Measurements from ENCODE around the gene SNUPN. TPM values are rescaled to one million over a fixed set of nuclear protein-coding genes. Genes with fewer than 3 reads are reported as not detected.

The SNUPN gene
- total RNA-seq, 2 donors from 2014 or later, result 17.2 to 26.4 TPM

GRCh38 chr15:75606026-75606425 lies 19.5 kb downstream of the SNUPN start:
- TF ChIP-seq CTCF (conservative IDR thresholded peaks at IDR 0.05), result no peak
- H3K9me3 ChIP-seq (ENCODE audit: control insufficient read depth, low read length), result no peaks in the 10 kb centered on the region
- no peak overlapping the region for H3K27ac ChIP-seq (ENCODE audit: low read depth, low read length)
- no peaks in the 10 kb centered on the region for H3K27me3 ChIP-seq (ENCODE audit: control insufficient read depth, insufficient read depth, low read length, poor library complexity, severe bottlenecking)
- H3K4me3 ChIP-seq (ENCODE audit: low read length), result no peak overlapping the region
- DNase-seq, result no peak
- Mint-ChIP-seq H3K4me3 (no peak overlapping the region), H3K27me3 (ENCODE audit: insufficient read depth) (no peaks in the 10 kb centered on the region), H3K4me1 (no peaks in the 10 kb centered on the region), H3K36me3 (ENCODE audit: low read depth) (peaks cover 57% of the 10 kb centered on the region), H3K9me3 (no peaks in the 10 kb centered on the region), H3K27ac (no peak overlapping the region)
- H3K36me3 ChIP-seq (ENCODE audit: control insufficient read depth, insufficient read depth, low read length), result peaks cover 58% of the 10 kb centered on the region
- H3K9ac ChIP-seq (ENCODE audit: extremely low read depth, low read length, poor library complexity, severe bottlenecking), result no peak overlapping the region
- 91 to 95% methylated on average over 8 of the region's 8 CpGs for WGBS, 2 experiments (ENCODE audit: insufficient coverage in 1 of 2, insufficient read length in 1 of 2)
- no peaks in the 10 kb centered on the region for H3K4me1 ChIP-seq (ENCODE audit: control insufficient read depth, insufficient read depth, low read length)

- no peak overlapping the region for H3K27ac Mint-ChIP-seq
- Histone ChIP-seq H3K9me3 (ENCODE audit: control insufficient read depth, low read length) (no peaks in the 10 kb centered on the region), H3K9ac (ENCODE audit: extremely low read depth, low read length, poor library complexity, severe bottlenecking) (no peak overlapping the region), H3K4me3 (ENCODE audit: low read length) (no peak overlapping the region), H3K4me1 (ENCODE audit: control insufficient read depth, insufficient read depth, low read length) (peaks cover 6% of the 10 kb centered on the region), H3K27ac (ENCODE audit: low read depth, low read length) (no peak overlapping the region), H3K36me3 (ENCODE audit: control insufficient read depth, insufficient read depth, low read length) (peaks cover 61% of the 10 kb centered on the region), H3K27me3 (ENCODE audit: control insufficient read depth, insufficient read depth, low read length, poor library complexity, severe bottlenecking) (no peaks in the 10 kb centered on the region)
- H3K4me3 Mint-ChIP-seq, result no peak overlapping the region
- H3K9me3 Mint-ChIP-seq, result no peaks in the 10 kb centered on the region
- no peak for DNase-seq
- TF ChIP-seq CTCF (conservative IDR thresholded peaks at IDR 0.05), result no peak
- H3K36me3 Mint-ChIP-seq (ENCODE audit: low read depth), result peaks cover 49% of the 10 kb centered on the region
- WGBS, 2 experiments (ENCODE audit: insufficient coverage in 1 of 2, insufficient read length in 1 of 2), result 91% methylated on average over 2 of the region's 2 CpGs; no CpG with 5 or more reads in 1 of the 2 experiments
- no peaks in the 10 kb centered on the region for H3K27me3 Mint-ChIP-seq (ENCODE audit: insufficient read depth)
- peaks cover 8% of the 10 kb centered on the region for H3K4me1 Mint-ChIP-seq
Observed at GRCh38 chr15:75599401-75599800, 26.1 kb downstream of the SNUPN start.

- H3K9ac ChIP-seq (ENCODE audit: extremely low read depth, low read length, poor library complexity, severe bottlenecking), result no peak overlapping the region
- Mint-ChIP-seq H3K36me3 (ENCODE audit: low read depth) (peaks cover 44% of the 10 kb centered on the region), H3K27me3 (ENCODE audit: insufficient read depth) (no peaks in the 10 kb centered on the region), H3K9me3 (no peaks in the 10 kb centered on the region), H3K4me1 (peaks cover 8% of the 10 kb centered on the region), H3K4me3 (no peak overlapping the region), H3K27ac (peak overlapping the region; percentile 30)
- DNase-seq, result no peak
- H3K4me3 ChIP-seq (ENCODE audit: low read length), result no peak overlapping the region
- H3K4me1 ChIP-seq (ENCODE audit: control insufficient read depth, insufficient read depth, low read length), result peaks cover 6% of the 10 kb centered on the region
- H3K27ac ChIP-seq (ENCODE audit: low read depth, low read length), result no peak overlapping the region
- H3K27me3 ChIP-seq (ENCODE audit: control insufficient read depth, insufficient read depth, low read length, poor library complexity, severe bottlenecking), result no peaks in the 10 kb centered on the region
- peaks cover 57% of the 10 kb centered on the region for H3K36me3 ChIP-seq (ENCODE audit: control insufficient read depth, insufficient read depth, low read length)
- WGBS, 2 experiments (ENCODE audit: insufficient coverage in 1 of 2, insufficient read length in 1 of 2), result 95% methylated on average over 4 of the region's 4 CpGs; no CpG with 5 or more reads in 1 of the 2 experiments
- H3K9me3 ChIP-seq (ENCODE audit: control insufficient read depth, low read length), result no peaks in the 10 kb centered on the region
- no peak for TF ChIP-seq CTCF (conservative IDR thresholded peaks at IDR 0.05)
Observed at GRCh38 chr15:75598361-75598760, 27.2 kb downstream of the SNUPN start.

Measured in endodermal cell (in vitro differentiated cells).